ENCODE results near the gene TMEM222.
"Not testable (repeated sequence)": the region's sequence is repeated elsewhere in the genome, so short reads cannot be mapped to it uniquely, and the experiment has no call there.

The TMEM222 gene

GRCh38 chr1:27380766-27381733, 59.1 kb downstream of the TMEM222 start:
- DNase-seq (ENCODE audit: low read depth), result no peak

- no peak for DNase-seq (ENCODE audit: low read depth)
Observed at GRCh38 chr1:27381969-27382762, 60.2 kb downstream of the TMEM222 start.

GRCh38 chr1:27383039-27383605, 61.2 kb downstream of the TMEM222 start, which contains the start of gene CD164L2:
Gene CD164L2 (minus strand): TSS chr1:27383333. CDS start chr1:27383239, 94 bp downstream.
- DNase-seq (ENCODE audit: low read depth), result peak; percentile 40

GRCh38 chr1:27383661-27384060, 61.7 kb downstream of the TMEM222 start:
- no peak for DNase-seq (ENCODE audit: low read depth)

- not testable (repeated sequence) for DNase-seq (ENCODE audit: low read depth)
Observed at GRCh38 chr1:27384797-27385196, 62.8 kb downstream of the TMEM222 start.

All from T follicular helper cell (primary cell).